ENCODE measurements around the gene STAG1.
"Not testable (repeated sequence)": the region's sequence is repeated elsewhere in the genome, so short reads cannot be mapped to it uniquely, and the experiment has no call there.

STAG1 gene

GRCh38 chr3:136380530-136380929, 371.6 kb downstream of the STAG1 start:
- DNase-seq, result no peak

DNA sequence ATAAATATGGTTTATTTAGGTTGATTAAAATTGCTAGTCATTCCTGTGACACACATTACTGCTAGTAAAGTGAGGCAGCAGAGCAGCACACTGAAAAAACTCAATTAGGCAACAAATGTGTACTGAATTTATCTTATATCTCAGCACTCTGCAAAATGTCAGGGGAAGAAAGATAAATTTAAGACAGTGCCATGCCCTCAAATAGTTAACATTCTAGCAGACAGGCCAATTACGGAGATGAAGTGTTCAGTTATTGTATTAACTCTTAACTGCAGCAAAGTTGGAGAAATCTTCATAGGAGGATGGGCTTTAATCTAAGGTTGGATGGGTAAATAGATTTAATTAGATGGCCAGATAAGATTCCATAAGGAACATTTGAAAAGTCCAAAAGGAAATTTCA, 374.2 kb downstream of the STAG1 start:
- no peak for DNase-seq

- no peak for DNase-seq
Observed at GRCh38 chr3:136377508-136377907, 374.7 kb downstream of the STAG1 start.

DNA sequence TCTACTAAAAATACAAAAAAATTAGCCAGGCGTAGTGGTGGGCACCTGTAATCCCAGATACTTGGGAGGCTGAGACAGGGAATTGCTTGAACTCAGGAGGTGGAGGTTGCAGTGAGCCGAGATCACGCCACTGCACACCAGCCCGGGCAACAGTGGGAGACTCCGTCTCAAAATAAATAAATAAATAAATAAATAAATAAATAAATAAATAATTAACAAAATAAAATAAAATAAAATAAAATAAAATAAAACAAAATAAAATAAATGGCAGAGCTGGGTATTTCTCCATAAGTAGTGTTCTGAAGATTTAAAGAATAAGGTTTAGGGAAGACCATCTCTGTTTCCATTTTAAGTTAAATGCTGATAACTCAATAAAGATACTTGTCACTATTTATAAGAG, 376.4 kb downstream of the STAG1 start:
- DNase-seq, result not testable (repeated sequence)

GRCh38 chr3:136366289-136366688, 385.9 kb downstream of the STAG1 start:
- no peak for DNase-seq

DNA sequence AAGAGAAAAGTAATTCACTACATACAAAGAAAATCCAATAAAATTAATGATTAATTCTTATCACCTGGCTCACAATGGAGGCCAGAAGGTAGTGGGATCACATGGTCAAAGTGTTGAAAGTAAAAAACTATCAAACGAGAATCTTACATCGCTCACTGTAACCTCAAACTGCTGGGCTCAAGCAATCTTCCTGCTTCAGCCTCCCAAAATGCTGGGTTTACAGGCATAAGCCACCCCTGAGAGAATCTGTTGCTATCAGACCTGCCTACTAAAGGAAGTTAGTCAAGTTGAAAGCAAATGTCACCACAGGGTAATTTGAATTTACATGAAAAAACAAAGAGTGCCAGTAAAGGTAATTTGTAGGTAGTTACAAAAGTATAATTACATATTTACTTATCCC, 398.7 kb downstream of the STAG1 start:
- no peak for DNase-seq

DNA sequence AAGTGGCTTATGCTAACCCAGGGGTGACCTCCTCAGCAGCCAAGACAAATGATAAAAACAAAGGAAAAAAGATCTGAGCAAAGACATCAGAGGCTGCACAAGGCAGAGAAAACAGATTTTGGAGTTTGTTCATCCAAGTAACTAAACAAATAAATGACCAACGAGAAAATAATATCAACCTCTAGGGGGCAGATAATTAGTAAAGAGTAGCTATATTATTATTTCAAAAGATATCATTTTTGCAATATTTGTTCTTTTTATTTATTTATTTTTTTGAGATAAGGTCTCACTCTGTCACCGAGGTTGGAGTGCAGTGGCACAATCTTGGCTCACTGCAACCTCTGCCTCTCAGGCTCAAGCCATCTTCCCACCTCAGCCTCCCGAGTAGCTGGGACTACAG, 400.3 kb downstream of the STAG1 start:
- no peak for DNase-seq

DNA sequence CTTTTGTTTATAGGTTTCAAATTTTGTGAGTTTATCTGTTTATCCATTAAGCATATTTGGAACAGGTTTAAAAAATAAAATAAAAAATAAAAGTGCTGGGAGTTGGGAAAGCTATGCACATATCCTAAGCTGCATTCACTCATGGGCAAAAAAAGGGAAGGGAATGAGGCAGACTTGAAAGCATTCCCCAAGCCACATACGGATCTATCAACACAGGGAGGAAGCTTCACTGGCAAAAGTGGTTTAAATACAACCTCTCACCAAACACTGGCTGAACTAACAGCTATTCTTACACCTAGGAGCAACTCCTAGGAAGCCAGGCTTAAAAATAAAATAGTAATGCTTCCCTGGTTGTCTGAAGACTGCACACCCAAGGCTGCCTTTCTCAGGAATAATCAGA, 400.8 kb downstream of the STAG1 start:
- no peak for DNase-seq

GRCh38 chr3:136350557-136350956, 401.6 kb downstream of the STAG1 start:
- no peak for DNase-seq

DNA sequence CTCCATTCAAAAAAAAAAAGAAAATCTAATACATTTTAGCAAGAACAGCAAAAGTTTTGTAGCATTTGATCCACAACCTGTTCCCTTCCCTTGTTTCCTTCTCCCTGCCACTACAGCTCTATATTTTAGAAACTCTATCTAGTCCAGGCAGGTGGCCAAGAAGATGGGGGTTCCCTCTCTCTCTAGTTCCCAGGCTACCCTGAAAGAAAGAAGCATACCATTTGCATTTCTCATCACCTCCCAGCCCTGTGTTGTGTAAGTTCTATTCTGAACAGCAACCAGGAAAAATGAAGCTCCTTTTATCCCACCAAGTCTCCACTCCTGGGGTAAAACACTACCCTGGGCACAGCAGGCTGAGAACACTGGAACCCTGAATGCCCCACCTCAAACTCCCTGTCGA, 402.0 kb downstream of the STAG1 start:
- no peak for DNase-seq

GRCh38 chr3:136346486-136346885, 405.7 kb downstream of the STAG1 start:
- no peak for DNase-seq

DNA sequence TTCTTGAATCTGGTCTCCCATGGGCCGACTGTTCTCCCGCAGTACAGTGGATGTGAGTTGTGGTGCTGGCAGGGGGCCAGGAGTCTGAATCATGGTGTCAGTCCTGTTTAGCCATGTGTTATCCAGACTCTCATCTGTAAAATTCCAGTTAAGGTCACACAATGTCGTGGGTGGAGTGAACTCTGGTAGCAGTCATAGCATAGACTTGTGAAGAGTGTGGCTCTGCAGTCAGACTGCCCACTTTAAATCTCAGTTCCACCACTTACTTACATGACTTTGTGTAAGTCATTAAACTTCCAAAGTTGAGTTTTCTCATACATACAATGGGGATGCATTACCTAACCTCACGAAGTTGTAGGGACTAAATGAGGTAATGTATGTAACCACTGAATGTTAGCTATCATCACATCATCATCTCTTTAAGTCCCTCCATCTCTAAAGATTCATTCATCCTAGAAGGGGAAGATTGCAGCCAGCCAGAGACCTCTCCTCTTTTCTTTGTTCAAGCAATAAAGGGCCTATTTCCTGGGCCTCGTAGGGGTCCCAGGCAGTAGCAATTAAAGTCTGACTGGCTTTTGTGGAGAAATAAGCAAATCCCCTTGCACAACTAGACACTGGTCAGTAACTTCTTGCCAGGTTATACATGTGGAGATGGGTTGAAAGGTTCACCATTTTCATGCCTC, 408.2 kb downstream of the STAG1 start:
- peak; percentile 91 for DNase-seq

DNA sequence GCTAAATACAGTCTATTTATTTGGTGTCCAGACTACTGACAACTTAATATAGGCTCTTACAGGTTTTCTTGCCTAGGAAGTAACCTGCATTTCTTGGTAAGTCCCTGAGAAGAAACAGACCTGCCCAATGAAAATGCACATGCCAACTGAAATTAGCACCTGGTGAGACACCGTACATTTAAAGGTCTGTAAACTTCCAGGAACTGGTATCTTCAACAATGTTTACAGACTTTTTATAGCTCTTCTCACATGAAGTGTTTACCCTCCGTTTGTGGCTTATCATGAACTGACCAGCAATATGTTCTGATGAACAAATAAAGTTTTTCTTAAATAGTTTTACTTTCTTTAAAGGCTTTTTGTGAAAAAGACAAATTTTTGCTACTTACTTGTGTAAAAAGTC, 408.7 kb downstream of the STAG1 start:
- peak; percentile 88 for DNase-seq

- no peak for DNase-seq
Observed at GRCh38 chr3:136336329-136337100, 415.7 kb downstream of the STAG1 start.

DNA sequence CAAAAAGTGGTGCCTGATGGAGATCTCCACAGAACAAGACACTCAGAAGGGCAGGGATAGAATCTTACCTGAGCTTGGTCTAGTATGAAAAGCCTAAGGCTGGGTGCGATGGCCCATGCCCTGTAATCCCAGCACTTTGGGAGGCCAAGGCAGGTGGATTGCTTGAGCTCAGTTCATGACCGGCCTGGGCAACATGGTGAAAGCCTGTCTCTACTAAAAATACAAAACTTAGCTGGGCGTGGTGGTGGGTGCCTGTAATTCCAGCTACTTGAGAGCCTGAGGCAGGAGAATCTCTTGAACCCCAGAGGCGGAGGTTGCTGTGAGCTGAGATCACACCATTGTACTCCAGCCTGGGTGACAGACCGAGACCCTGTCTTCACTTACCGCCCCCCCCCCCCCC, 417.5 kb downstream of the STAG1 start:
- not testable (repeated sequence) for DNase-seq

DNA sequence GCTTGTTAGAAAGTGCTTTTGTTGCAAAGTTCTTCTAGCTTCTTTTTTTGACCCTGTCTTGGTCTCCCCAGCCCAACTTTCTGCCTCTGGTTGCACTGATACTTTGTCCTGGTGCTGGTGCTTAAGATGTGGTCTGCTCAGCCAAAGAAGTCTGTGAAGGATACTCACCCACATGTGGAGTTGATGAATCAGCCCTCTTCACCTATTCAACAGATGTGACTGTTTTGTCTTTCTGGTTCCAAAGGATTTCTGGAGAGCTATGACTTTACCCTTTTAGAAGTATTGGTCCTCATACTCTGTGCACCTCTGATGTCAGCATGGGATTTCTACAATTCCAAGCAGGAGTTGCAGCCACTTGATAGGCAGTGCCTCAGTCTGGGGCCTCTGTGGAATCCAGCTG, 418.0 kb downstream of the STAG1 start:
- DNase-seq, result no peak

GRCh38 chr3:136332776-136333175, 419.4 kb downstream of the STAG1 start:
- no peak for DNase-seq

DNA sequence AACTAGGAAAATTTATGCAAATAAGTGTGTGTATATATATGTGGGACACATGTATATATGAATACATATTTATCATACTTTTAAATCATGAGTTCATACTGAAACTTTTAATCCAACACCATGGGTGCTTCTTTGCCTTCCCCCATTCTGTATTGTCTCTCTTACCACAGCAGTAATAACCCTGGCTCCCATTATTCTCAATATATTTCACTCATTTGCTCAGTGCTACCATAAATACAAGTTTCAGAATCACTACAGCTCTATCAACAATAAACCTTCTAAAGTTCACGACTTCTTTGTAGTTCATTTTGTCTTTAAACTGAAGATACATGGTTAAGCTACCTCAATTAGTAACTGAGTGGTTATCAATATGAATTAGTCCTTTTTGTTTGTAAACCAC, 419.9 kb downstream of the STAG1 start:
- no peak for DNase-seq

DNA sequence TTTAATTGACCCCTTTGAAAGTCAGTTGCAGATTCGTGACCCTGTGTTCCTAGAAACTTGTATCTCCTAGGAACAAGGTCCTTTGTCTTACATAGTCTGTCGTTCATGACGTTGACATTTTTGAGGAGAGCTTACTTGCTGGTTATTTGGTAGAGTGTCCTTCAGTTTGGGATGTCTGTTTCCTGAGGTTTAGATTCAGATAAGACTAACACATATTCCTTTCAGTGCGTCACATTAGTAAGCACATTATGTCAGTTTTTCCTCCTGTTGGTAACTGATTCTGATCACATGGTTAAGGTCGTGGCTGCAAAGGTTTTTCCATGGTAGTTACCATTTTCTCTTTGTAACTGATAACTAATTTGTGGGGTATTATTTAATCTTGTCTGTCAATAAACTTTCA, 421.3 kb downstream of the STAG1 start:
- no peak for DNase-seq

- DNase-seq, result no peak
Observed at GRCh38 chr3:136329593-136329992, 422.6 kb downstream of the STAG1 start.

DNA sequence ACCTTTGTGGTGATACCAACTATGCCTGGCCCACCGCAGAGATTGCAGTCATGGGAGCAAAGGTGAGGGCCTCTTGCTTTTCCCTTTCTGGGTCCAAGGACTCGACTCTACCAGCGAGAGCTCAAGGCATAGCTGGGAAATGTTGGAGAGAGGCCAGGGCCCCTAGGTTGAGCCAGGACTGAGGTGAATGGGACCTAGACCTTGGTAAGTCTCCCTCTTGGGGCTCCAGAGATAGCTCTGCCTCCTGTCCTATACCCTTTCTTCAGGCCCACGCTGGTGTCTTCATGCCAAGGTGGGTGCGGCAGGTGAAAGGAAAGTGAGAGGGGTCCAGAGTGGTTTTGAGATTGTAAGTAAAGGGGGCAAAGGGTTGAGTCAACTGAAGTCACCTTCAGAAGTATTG, 424.5 kb downstream of the STAG1 start:
- no peak for DNase-seq

- DNase-seq, result no peak
Observed at GRCh38 chr3:136326316-136326715, 425.9 kb downstream of the STAG1 start.

- no peak for DNase-seq
Observed at GRCh38 chr3:136311968-136312367, 440.2 kb downstream of the STAG1 start.

- no peak for DNase-seq
Observed at GRCh38 chr3:136311261-136311660, 440.9 kb downstream of the STAG1 start.

DNA sequence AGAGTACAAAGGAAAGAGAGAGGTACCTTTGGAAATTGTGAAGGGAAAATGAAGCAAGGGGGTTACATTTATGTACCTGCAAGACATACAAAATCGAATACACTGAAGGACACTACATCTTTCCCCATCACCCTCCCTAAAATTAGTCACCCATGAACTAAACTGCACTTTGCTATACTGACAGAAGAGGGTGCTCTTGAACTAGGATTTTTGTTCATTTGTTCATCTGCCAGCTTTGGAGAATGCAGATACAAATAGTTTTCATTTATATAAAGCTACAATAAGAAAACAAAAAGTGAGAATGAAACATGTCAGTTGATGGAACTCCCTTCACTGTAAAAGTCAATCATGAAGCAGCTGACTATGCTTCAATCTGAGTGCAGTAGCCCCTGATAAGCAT, 446.3 kb downstream of the STAG1 start:
- DNase-seq, result peak; percentile 35
